GM19099 (cell line): Measurements from ENCODE around the gene UNK.

Experiments used
- POLR2A ChIP-seq: IDR thresholded peaks from 3 replicates; pipeline ENCODE4 v1.6.1; 2011; ENCODE audit warnings: low read depth; ENCODE audit not compliant: insufficient read length; ENCODE audit errors: extremely low read depth

The UNK gene

GRCh38 chr17:75853433-75853832 is 68.8 kb downstream of the UNK start:
- no peak for TF ChIP-seq POLR2A

GRCh38 chr17:75854101-75854748 is 69.6 kb downstream of the UNK start:
- no peak for TF ChIP-seq POLR2A

- TF ChIP-seq POLR2A, result no peak
Measured at GRCh38 chr17:75854881-75855309, 70.3 kb downstream of the UNK start.

GRCh38 chr17:75855310-75856061 is 70.9 kb downstream of the UNK start, which contains the start of gene WBP2:
WBP2 (minus strand) TSS chr17:75855335; CDS start chr17:75855297, 38 bp downstream.
- peak; percentile 95 for TF ChIP-seq POLR2A

- TF ChIP-seq POLR2A, result no peak
Measured at GRCh38 chr17:75856062-75856756, 71.6 kb downstream of the UNK start.

- TF ChIP-seq POLR2A, result no peak
Measured at GRCh38 chr17:75861927-75862317, 77.3 kb downstream of the UNK start.

- TF ChIP-seq POLR2A, result no peak
Measured at GRCh38 chr17:75864448-75864871, 79.9 kb downstream of the UNK start.

GRCh38 chr17:75869282-75870141 is 84.9 kb downstream of the UNK start:
- TF ChIP-seq POLR2A, result no peak

- no peak for TF ChIP-seq POLR2A
Measured at GRCh38 chr17:75872434-75873351, 88.1 kb downstream of the UNK start.

GRCh38 chr17:75873587-75874322 is 89.1 kb downstream of the UNK start:
- TF ChIP-seq POLR2A, result no peak

GRCh38 chr17:75874323-75875181 is 89.9 kb downstream of the UNK start:
- TF ChIP-seq POLR2A, result no peak
